ENCODE results near the gene RNF187. TPM values are rescaled to one million over a fixed set of nuclear protein-coding genes. Genes with fewer than 3 reads are reported as not detected.
"Not testable (repeated sequence)": the region's sequence is repeated elsewhere in the genome, so short reads cannot be mapped to it uniquely, and the experiment has no call there.

The RNF187 gene
- total and polyA plus RNA-seq, 2 of the 4 experiments (the other 2 are of a cell fraction) = 14.0 to 55.4 TPM

DNA sequence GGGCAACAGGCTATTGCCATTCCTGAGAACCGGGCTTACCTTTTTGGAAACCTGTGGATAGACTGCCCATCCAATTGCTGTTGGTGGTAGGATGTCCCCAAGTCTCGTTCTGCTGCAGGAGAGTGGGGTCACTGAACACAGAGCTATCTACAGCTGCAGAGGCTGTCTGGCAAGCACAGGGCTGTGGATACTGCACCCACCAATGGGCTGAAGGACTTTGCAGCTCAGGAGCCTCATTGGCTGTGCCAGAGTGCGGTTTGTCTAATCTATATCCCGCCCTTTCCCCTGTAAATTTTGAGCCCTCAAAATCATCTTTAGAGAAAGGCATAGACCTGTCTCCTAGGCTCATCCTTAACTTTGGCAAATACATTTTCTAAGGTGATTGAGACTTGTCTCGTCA lies 15.3 kb downstream of the RNF187 start (continued):
- TF ChIP-seq, protein P1, sequence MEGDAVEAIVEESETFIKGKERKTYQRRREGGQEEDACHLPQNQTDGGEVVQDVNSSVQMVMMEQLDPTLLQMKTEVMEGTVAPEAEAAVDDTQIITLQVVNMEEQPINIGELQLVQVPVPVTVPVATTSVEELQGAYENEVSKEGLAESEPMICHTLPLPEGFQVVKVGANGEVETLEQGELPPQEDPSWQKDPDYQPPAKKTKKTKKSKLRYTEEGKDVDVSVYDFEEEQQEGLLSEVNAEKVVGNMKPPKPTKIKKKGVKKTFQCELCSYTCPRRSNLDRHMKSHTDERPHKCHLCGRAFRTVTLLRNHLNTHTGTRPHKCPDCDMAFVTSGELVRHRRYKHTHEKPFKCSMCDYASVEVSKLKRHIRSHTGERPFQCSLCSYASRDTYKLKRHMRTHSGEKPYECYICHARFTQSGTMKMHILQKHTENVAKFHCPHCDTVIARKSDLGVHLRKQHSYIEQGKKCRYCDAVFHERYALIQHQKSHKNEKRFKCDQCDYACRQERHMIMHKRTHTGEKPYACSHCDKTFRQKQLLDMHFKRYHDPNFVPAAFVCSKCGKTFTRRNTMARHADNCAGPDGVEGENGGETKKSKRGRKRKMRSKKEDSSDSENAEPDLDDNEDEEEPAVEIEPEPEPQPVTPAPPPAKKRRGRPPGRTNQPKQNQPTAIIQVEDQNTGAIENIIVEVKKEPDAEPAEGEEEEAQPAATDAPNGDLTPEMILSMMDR (conservative IDR thresholded peaks at IDR 0.05; ENCODE audit: low read depth, low read length) = no peak
- TF ChIP-seq BHLHE40 (IDR thresholded peaks at IDR 0.05; ENCODE audit: low read depth, low read length) = no peak

DNA sequence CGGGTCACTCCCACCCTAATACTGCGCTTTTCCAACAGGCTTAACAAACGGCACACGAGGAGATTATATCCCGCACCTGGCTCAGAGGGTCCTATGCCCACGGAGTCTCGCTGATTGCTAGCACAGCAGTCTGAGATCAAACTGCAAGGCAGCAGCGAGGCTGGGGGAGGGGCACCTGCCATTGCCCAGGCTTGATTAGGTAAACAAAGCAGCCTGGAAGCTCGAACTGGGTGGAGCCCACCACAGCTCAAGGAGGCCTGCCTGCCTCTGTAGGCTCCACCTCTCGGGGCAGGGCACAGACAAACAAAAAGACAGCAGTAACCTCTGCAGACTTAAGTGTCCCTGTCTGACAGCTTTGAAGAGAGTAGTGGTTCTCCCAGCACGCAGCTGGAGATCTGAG lies 18.8 kb downstream of the RNF187 start:
- H3K18ac ChIP-seq (ENCODE audit: low read depth, low read length); H2AK9ac ChIP-seq (replicated peaks; ENCODE audit: low read depth, low read length, poor library complexity); H3K36me3 ChIP-seq (ENCODE audit: control insufficient read depth, insufficient read depth, low read length); POLR2A ChIA-PET (ENCODE audit: unreplicated experiment); H4K8ac ChIP-seq (ENCODE audit: low read depth in 2 of 2, low read length in 2 of 2); BruUV-seq (replicated peaks); H2BK20ac ChIP-seq (ENCODE audit: low read depth, low read length); H3K4me2 ChIP-seq (ENCODE audit: low read depth, low read length); H4K20me1 ChIP-seq (ENCODE audit: insufficient read depth, low read length); H3K14ac ChIP-seq (replicated peaks; ENCODE audit: low read depth, low read length); H3K27ac ChIP-seq (ENCODE audit: insufficient read depth, low read length); CTCF ChIA-PET; dilution Hi-C loops (cut with HindIII; ENCODE audit: low sequenced_read_pairs, unreplicated experiment); H3K9me1 ChIP-seq (ENCODE audit: insufficient read depth, low read length); H4K5ac ChIP-seq (ENCODE audit: low read depth, low read length); H3K4me1 ChIP-seq (ENCODE audit: control insufficient read depth, insufficient read depth, low read length); H3K9me3 ChIP-seq (ENCODE audit: control insufficient read depth, insufficient read depth, low read length); H3K56ac ChIP-seq (ENCODE audit: extremely low read depth, insufficient read depth, low read length); H2BK15ac ChIP-seq (ENCODE audit: low read depth, low read length); H2AK5ac ChIP-seq (ENCODE audit: low read depth, low read length); H3K79me1 ChIP-seq (ENCODE audit: low read depth in 1 of 2, low read length in 2 of 2); H3K4me3 ChIP-seq (ENCODE audit: insufficient read depth, low read depth, low read length); H2BK120ac ChIP-seq (ENCODE audit: low read depth, low read length); H3K9ac ChIP-seq (ENCODE audit: low read depth, low read length); H2AFZ ChIP-seq (replicated peaks; ENCODE audit: low read length, poor library complexity); H3K4ac ChIP-seq (ENCODE audit: low read depth, low read length); DNase-seq; H3K23ac ChIP-seq (ENCODE audit: low read depth, low read length); intact Hi-C loops (cut with micrococcal nuclease); H2BK5ac ChIP-seq (ENCODE audit: low read depth, low read length, poor library complexity, severe bottlenecking); ATAC-seq (ENCODE audit: low read depth); H4K91ac ChIP-seq (ENCODE audit: insufficient read depth, low read depth, low read length): not testable (repeated sequence)
- no CpG with 5 or more reads among the region's 11 CpGs for WGBS, 2 experiments (ENCODE audit: extremely low coverage in 2 of 2, insufficient read length in 1 of 2)
- in situ Hi-C loops (cut with MboI; ENCODE audit: low sequenced_read_pairs) = loop anchor here (10.0 kb wide), 1 partner anchor 371 kb away; no protein-coding TSS in a partner anchor
- peaks cover 30% of the 10 kb centered on the region for H3K27me3 ChIP-seq (ENCODE audit: control insufficient read depth, insufficient read depth, low read length)
